ENCODE results near the gene LONP2. TPM values are rescaled to one million over a fixed set of nuclear protein-coding genes. Genes with fewer than 3 reads are reported as not detected.
A peak's percentile ranks its signal among the peaks of the same experiment; 100 is the strongest.

LONP2 gene
- total RNA-seq, 1 donor from 2014 or later = 50.7 TPM

GRCh38 chr16:48317614-48318315 lies 73.7 kb downstream of the LONP2 start:
- no peak overlapping the region for H3K27ac ChIP-seq (ENCODE audit: low read depth, low read length)
- H3K9me3 ChIP-seq (ENCODE audit: insufficient read depth, low read depth, low read length) = no peaks in the 10 kb centered on the region
- peaks cover 6% of the 10 kb centered on the region for H3K9me3 Mint-ChIP-seq (ENCODE audit: unreplicated experiment)
- no peaks in the 10 kb centered on the region for H3K27me3 Mint-ChIP-seq (ENCODE audit: low read depth, unreplicated experiment)
- no peak overlapping the region for H3K4me3 ChIP-seq (ENCODE audit: insufficient read depth, low read depth, low read length)
- DNase-seq (ENCODE audit: low read depth) = peak; percentile 87
- H3K4me2 ChIP-seq (ENCODE audit: low read length) = peak overlapping the region; percentile 40
- H3K79me2 ChIP-seq (ENCODE audit: insufficient read depth, low read length) = peaks cover 3% of the 10 kb centered on the region
- no peak overlapping the region for H2AFZ ChIP-seq (ENCODE audit: low read depth, low read length)
- no peaks in the 10 kb centered on the region for H3K27me3 ChIP-seq (ENCODE audit: insufficient read depth, low read length)
- FAIRE-seq = peak; percentile 13
- peak; percentile 9 for TF ChIP-seq CTCF (IDR thresholded peaks at IDR 0.05; ENCODE audit: insufficient read depth, low read depth, low read length)
- no peak for TF ChIP-seq EZH2 (IDR thresholded peaks at IDR 0.05; ENCODE audit: insufficient read depth, low read length)
- H3K36me3 Mint-ChIP-seq (ENCODE audit: low read depth, unreplicated experiment) = peaks cover 4% of the 10 kb centered on the region
- peak overlapping the region; percentile 85 for H3K27ac Mint-ChIP-seq (ENCODE audit: unreplicated experiment)
- H3K36me3 ChIP-seq (ENCODE audit: insufficient read depth, low read length) = no peaks in the 10 kb centered on the region
- peaks cover 29% of the 10 kb centered on the region for H3K4me1 Mint-ChIP-seq (ENCODE audit: low read depth, unreplicated experiment)
- H3K4me3 Mint-ChIP-seq (ENCODE audit: unreplicated experiment) = peak overlapping the region; percentile 14
- H3K4me1 ChIP-seq (ENCODE audit: insufficient read depth, low read length) = peaks cover 19% of the 10 kb centered on the region
- no peak overlapping the region for H3K9ac ChIP-seq (ENCODE audit: low read length)
- peaks cover 46% of the 10 kb centered on the region for H4K20me1 ChIP-seq (ENCODE audit: insufficient read depth, low read length)

- no peak for FAIRE-seq
These were observed 74.5 kb downstream of the LONP2 start for GRCh38 chr16:48318630-48319029.

More at GRCh38 chr16:48318630-48319029, 74.5 kb downstream of the LONP2 start:
- peak overlapping the region; percentile 21 for H3K4me2 ChIP-seq (ENCODE audit: low read length)
- Mint-ChIP-seq H3K27ac (ENCODE audit: unreplicated experiment) (peak overlapping the region; percentile 78), H3K4me1 (ENCODE audit: low read depth, unreplicated experiment) (peaks cover 29% of the 10 kb centered on the region), H3K9me3 (ENCODE audit: unreplicated experiment) (peaks cover 3% of the 10 kb centered on the region), H3K36me3 (ENCODE audit: low read depth, unreplicated experiment) (peaks cover 4% of the 10 kb centered on the region), H3K27me3 (ENCODE audit: low read depth, unreplicated experiment) (no peaks in the 10 kb centered on the region), H3K4me3 (ENCODE audit: unreplicated experiment) (no peak overlapping the region)
- H3K27ac ChIP-seq (ENCODE audit: low read depth, low read length) = no peak overlapping the region
- no peaks in the 10 kb centered on the region for H3K27me3 ChIP-seq (ENCODE audit: insufficient read depth, low read length)
- peaks cover 45% of the 10 kb centered on the region for H4K20me1 ChIP-seq (ENCODE audit: insufficient read depth, low read length)
- peaks cover 19% of the 10 kb centered on the region for H3K4me1 ChIP-seq (ENCODE audit: insufficient read depth, low read length)
- H3K9me3 ChIP-seq (ENCODE audit: insufficient read depth, low read depth, low read length) = no peaks in the 10 kb centered on the region
- H3K9ac ChIP-seq (ENCODE audit: low read length) = no peak overlapping the region
- DNase-seq (ENCODE audit: low read depth) = peak; percentile 73
- H3K4me3 ChIP-seq (ENCODE audit: insufficient read depth, low read depth, low read length) = no peak overlapping the region
- H3K36me3 ChIP-seq (ENCODE audit: insufficient read depth, low read length) = no peaks in the 10 kb centered on the region
- TF ChIP-seq CTCF (IDR thresholded peaks at IDR 0.05; ENCODE audit: insufficient read depth, low read depth, low read length) (no peak), EZH2 (IDR thresholded peaks at IDR 0.05; ENCODE audit: insufficient read depth, low read length) (no peak)
- H3K79me2 ChIP-seq (ENCODE audit: insufficient read depth, low read length) = peaks cover 3% of the 10 kb centered on the region
- H2AFZ ChIP-seq (ENCODE audit: low read depth, low read length) = no peak overlapping the region

All from astrocyte (in vitro differentiated cells and primary cell).